Endothelial cell of umbilical vein (primary cell): ENCODE results near the gene ATP5ME. TPM values are rescaled to one million over a fixed set of nuclear protein-coding genes. Genes with fewer than 3 reads are reported as not detected.

Experiments used
- BruUV-seq: library from RNA; stranded (reverse); fragments of 400-500 nt; replicated peaks from 2 replicates; lab custom pipeline; 2021; lab: Mats Ljungman, UMichigan
- CTCF ChIA-PET: fragments of 300-600, 350-600 bp; sonication (Branson Sonifier 250); formaldehyde crosslinking; loops from one replicate; lab custom pipeline; 2021; ENCODE audit warnings: antibody characterized with exemption, inconsistent platforms; lab: Charles Lee
- POLR2A ChIA-PET: fragments of 300-600, 350-600 bp; sonication (Branson Sonifier 250); formaldehyde crosslinking; loops from one replicate; lab custom pipeline; 2021; ENCODE audit warnings: antibody characterized with exemption, inconsistent platforms; lab: Charles Lee
- DNase-seq: peaks from one replicate; pipeline ENCODE4 v3.0.0-alpha.2; 2011; ENCODE audit warnings: low read depth, low spot score
- FAIRE-seq: peaks from 2 replicates; lab custom pipeline; 2011; peaks lifted over from hg19 to GRCh38; lab: Jason Lieb, UNC
- H2AFZ ChIP-seq: 2 replicates; pipeline ENCODE4 v1.6.0; 2012; ENCODE audit warnings: low read depth, low read length, control low read depth, inconsistent platforms
- H3K27ac ChIP-seq: 2 replicates; pipeline ENCODE4 v1.5.1; 2011; ENCODE audit warnings: low read depth, mild to moderate bottlenecking, control low read depth, low read length, moderate library complexity; ENCODE audit not compliant: insufficient read depth
- H3K27me3 ChIP-seq, 2 experiments: 2 replicates each; pipeline versions ENCODE4 v1.6.0 to v1.6.1; 2011; ENCODE audit warnings: low read length in 2 of 2, mixed read lengths in 1 of 2; ENCODE audit not compliant: control insufficient read depth in 2 of 2, insufficient read depth in 2 of 2
- H3K36me3 ChIP-seq, 2 experiments: 2 replicates in 1 of 2; 3 replicates in 1 of 2; pipeline ENCODE4 v1.5.1; 2011; ENCODE audit warnings: low read length in 2 of 2, mild to moderate bottlenecking in 1 of 2, moderate library complexity in 1 of 2; ENCODE audit not compliant: control insufficient read depth in 2 of 2, insufficient read depth in 2 of 2; ENCODE audit errors: extremely low read depth in 1 of 2
- H3K4me1 ChIP-seq: 3 replicates; pipeline ENCODE4 v1.5.1; 2011; ENCODE audit warnings: mild to moderate bottlenecking, low read length; ENCODE audit not compliant: control insufficient read depth, insufficient read depth; ENCODE audit errors: extremely low read depth
- H3K4me2 ChIP-seq: 2 replicates; pipeline ENCODE4 v1.6.1; 2011; ENCODE audit warnings: low read length, control low read depth, mixed read lengths; ENCODE audit not compliant: insufficient read depth
- H3K4me3 ChIP-seq, 3 experiments: fragments of 200-600 bp in 1 of 3; sonication (generic), shearing (Covaris generic) in 1 of 3; replicated peaks in 1 of 3; 2 replicates each; pipeline ENCODE4 v1.5.1; 2011 to 2016; ENCODE audit warnings: control low read depth in 3 of 3, low read length in 3 of 3, mild to moderate bottlenecking in 2 of 3, inconsistent platforms in 1 of 3, low read depth in 1 of 3, moderate library complexity in 1 of 3; ENCODE audit not compliant: insufficient read depth in 1 of 3
- H3K79me2 ChIP-seq: 2 replicates; pipeline ENCODE4 v1.6.0; 2012; ENCODE audit warnings: low read length, inconsistent platforms; ENCODE audit not compliant: control insufficient read depth, insufficient read depth
- H3K9ac ChIP-seq: replicated peaks from 2 replicates; pipeline ENCODE3; 2011; ENCODE audit warnings: low read length, control low read depth; ENCODE audit not compliant: insufficient read depth; ENCODE audit errors: extremely low read depth
- H3K9me1 ChIP-seq: replicated peaks from 3 replicates; pipeline ENCODE4 v1.6.0; 2011; ENCODE audit warnings: mild to moderate bottlenecking, low read length; ENCODE audit not compliant: control insufficient read depth, insufficient read depth; ENCODE audit errors: extremely low read depth
- H3K9me3 ChIP-seq: replicated peaks from 2 replicates; pipeline ENCODE4 v1.5.1; 2012; ENCODE audit warnings: low read length, inconsistent platforms; ENCODE audit not compliant: control insufficient read depth, insufficient read depth
- H4K20me1 ChIP-seq: replicated peaks from 2 replicates; pipeline ENCODE3; 2011; ENCODE audit warnings: mild to moderate bottlenecking, low read length; ENCODE audit not compliant: control insufficient read depth, insufficient read depth; ENCODE audit errors: extremely low read depth
- EZH2 ChIP-seq: IDR thresholded peaks from 2 replicates; pipeline ENCODE4 v1.6.1; 2012; ENCODE audit warnings: borderline replicate concordance, low read depth, mild to moderate bottlenecking, moderate library complexity, low read length, inconsistent platforms; ENCODE audit not compliant: severe bottlenecking
- FOS ChIP-seq: IDR thresholded peaks from 2 replicates; pipeline ENCODE4 v1.6.1; 2011; ENCODE audit warnings: mild to moderate bottlenecking, low read length, moderate library complexity, borderline replicate concordance; ENCODE audit not compliant: insufficient read depth
- GATA2 ChIP-seq: IDR thresholded peaks from 2 replicates; pipeline ENCODE4 v1.7.0; 2011; ENCODE audit warnings: low read depth, mild to moderate bottlenecking, moderate library complexity, mixed read lengths, low read length; ENCODE audit not compliant: insufficient read length, insufficient read depth
- JUN ChIP-seq: IDR thresholded peaks from 2 replicates; pipeline ENCODE4 v1.6.1; 2011; ENCODE audit warnings: borderline replicate concordance, low read depth; ENCODE audit not compliant: insufficient read length, insufficient read depth
- MYC ChIP-seq: IDR thresholded peaks from one replicate; pipeline ENCODE4 v1.6.1; 2011; ENCODE audit warnings: mild to moderate bottlenecking, low read depth, low read length
- POLR2A ChIP-seq: IDR thresholded peaks from 2 replicates; pipeline ENCODE4 v1.6.1; 2012; ENCODE audit warnings: low read depth, mild to moderate bottlenecking, control low read depth, low read length
- POLR2AphosphoS5 ChIP-seq: IDR thresholded peaks from 2 replicates; pipeline ENCODE4 v1.6.1; 2012; ENCODE audit warnings: low read depth, mild to moderate bottlenecking, control low read depth, low read length, moderate library complexity; ENCODE audit not compliant: insufficient read depth
- dilution Hi-C: fragments of 300-500 bp; cut with MboI; formaldehyde crosslinking; loops from one replicate; pipeline ENCODE4 v1.15.0; 2019; ENCODE audit warnings: low sequenced_read_pairs; ENCODE audit not compliant: extremely low pct_ligation_motif_present
- intact Hi-C: fragments of 100-400 bp; cut with micrococcal nuclease; formaldehyde crosslinking; loops from one replicate; pipeline ENCODE4 v1.10.0; 2022
- polyA plus RNA-seq, 4 experiments: library from polyadenylated mRNA; depleted of rRNA in 3 of 4; stranded (reverse) in 3 of 4; unstranded in 1 of 4; fragments of >200 nt; gene quantifications; 2 replicates each; pipeline versions ENCODE4 v1.2.1 to v1.2.3, GENCODE V29; 2011 to 2012; ENCODE audit warnings: missing spikeins in 1 of 4
- total RNA-seq: library from RNA; stranded (reverse); gene quantifications from 2 replicates; pipeline ENCODE4 v1.2.3, GENCODE V29; 2021
- TF ChIP-seq, protein P1 (sequence below), 2 donors: IDR thresholded peaks; 1 replicate in 1 of 2; 2 replicates in 1 of 2; pipeline ENCODE4 v1.5.1; 2011; ENCODE audit warnings: low read length in 2 of 2, mild to moderate bottlenecking in 2 of 2, moderate library complexity in 2 of 2, control low read depth in 1 of 2, inconsistent platforms in 1 of 2, low read depth in 1 of 2; ENCODE audit not compliant: insufficient read depth in 1 of 2; ENCODE audit errors: extremely low read depth in 1 of 2
- TF ChIP-seq, protein P2 (sequence below): IDR thresholded peaks from 2 replicates; pipeline ENCODE4 v1.6.1; 2011; ENCODE audit not compliant: insufficient read depth, insufficient read length

Gene ATP5ME
- total and polyA plus RNA-seq, 2 donors (not counting 3 experiments of a cell fraction or from before 2014, with no cell fraction given), result 303 to 304 TPM

- Histone ChIP-seq H2AFZ (no peak overlapping the region), H4K20me1 (no peaks in the 10 kb centered on the region), H3K27ac (no peak overlapping the region), H3K4me1 (no peaks in the 10 kb centered on the region), H3K9me3 (no peaks in the 10 kb centered on the region), H3K4me2 (no peak overlapping the region), H3K79me2 (no peaks in the 10 kb centered on the region), H3K36me3 (peaks cover 9% of the 10 kb centered on the region in 2 experiments), H3K9me1 (no peaks in the 10 kb centered on the region), H3K4me3 (no peak overlapping the region), H3K9ac (no peak overlapping the region), H3K27me3 (peaks cover 0 to 5% of the 10 kb centered on the region in 2 experiments)
- TF ChIP-seq GATA2 (no peak), MYC (no peak), JUN (no peak), POLR2AphosphoS5 (no peak), EZH2 (no peak), FOS (no peak), POLR2A (no peak)
- TF ChIP-seq, protein P1, sequence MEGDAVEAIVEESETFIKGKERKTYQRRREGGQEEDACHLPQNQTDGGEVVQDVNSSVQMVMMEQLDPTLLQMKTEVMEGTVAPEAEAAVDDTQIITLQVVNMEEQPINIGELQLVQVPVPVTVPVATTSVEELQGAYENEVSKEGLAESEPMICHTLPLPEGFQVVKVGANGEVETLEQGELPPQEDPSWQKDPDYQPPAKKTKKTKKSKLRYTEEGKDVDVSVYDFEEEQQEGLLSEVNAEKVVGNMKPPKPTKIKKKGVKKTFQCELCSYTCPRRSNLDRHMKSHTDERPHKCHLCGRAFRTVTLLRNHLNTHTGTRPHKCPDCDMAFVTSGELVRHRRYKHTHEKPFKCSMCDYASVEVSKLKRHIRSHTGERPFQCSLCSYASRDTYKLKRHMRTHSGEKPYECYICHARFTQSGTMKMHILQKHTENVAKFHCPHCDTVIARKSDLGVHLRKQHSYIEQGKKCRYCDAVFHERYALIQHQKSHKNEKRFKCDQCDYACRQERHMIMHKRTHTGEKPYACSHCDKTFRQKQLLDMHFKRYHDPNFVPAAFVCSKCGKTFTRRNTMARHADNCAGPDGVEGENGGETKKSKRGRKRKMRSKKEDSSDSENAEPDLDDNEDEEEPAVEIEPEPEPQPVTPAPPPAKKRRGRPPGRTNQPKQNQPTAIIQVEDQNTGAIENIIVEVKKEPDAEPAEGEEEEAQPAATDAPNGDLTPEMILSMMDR (IDR thresholded peaks at IDR 0.05; ENCODE audit: extremely low read depth in 1 of 2, insufficient read depth in 1 of 2, low read depth in 1 of 2, low read length in 2 of 2), result no peak
- TF ChIP-seq, protein P2, sequence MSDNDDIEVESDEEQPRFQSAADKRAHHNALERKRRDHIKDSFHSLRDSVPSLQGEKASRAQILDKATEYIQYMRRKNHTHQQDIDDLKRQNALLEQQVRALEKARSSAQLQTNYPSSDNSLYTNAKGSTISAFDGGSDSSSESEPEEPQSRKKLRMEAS, result no peak
- FAIRE-seq (no peak), DNase-seq (no peak)
- ChIA-PET POLR2A (no interaction called here), CTCF (no interaction called here)
- dilution Hi-C loops (no loop called here), intact Hi-C loops (no loop called here)
- BruUV-seq, result no TSS peak
Measured at GRCh38 chr4:667545-667925, 6.5 kb downstream of the ATP5ME start.
